HepG2 (cell line): Measurements from ENCODE around the gene ADARB1. TPM values are rescaled to one million over a fixed set of nuclear protein-coding genes. Genes with fewer than 3 reads are reported as not detected.

Source experiments
- ATAC-seq: fragments of 200-7000 bp; cut with Tn5 transposase; 3 replicates; pipeline ENCODE4 v1.9.1; 2020; ENCODE audit warnings: mild to moderate bottlenecking, moderate library complexity
- BruUV-seq: library from RNA; stranded (reverse); fragments of 400-500 nt; replicated peaks from 2 replicates; lab custom pipeline; 2021; lab: Mats Ljungman, UMichigan
- CTCF ChIA-PET: fragments of 300-600 bp; formaldehyde crosslinking; extraction: SDS; loops from one replicate; lab custom pipeline; 2021; ENCODE audit warnings: low total read pairs, inconsistent platforms, low intra/inter-chr PET ratio; lab: Yijun Ruan, JAX
- POLR2A ChIA-PET: fragments of 350-600 bp; sonication (Branson Sonifier 250); formaldehyde crosslinking; loops from one replicate; lab custom pipeline; 2020; ENCODE audit warnings: antibody characterized with exemption, inconsistent platforms; lab: Yijun Ruan, JAX
- DNase-seq: peaks from one replicate; pipeline ENCODE4 v3.0.0-alpha.2; 2015; ENCODE audit warnings: low spot score
- FAIRE-seq: peaks from 3 replicates; lab custom pipeline; 2011; peaks lifted over from hg19 to GRCh38; lab: Jason Lieb, UNC
- H2AFZ ChIP-seq: one replicate; pipeline ENCODE4 v1.6.1; 2011; ENCODE audit warnings: low read length, inconsistent platforms
- H3K27ac ChIP-seq: fragments of 300-600 bp; 3 replicates; pipeline ENCODE4 v1.8.0; 2011; ENCODE audit warnings: mixed run types, mild to moderate bottlenecking, mixed read lengths, low read length, inconsistent platforms; ENCODE audit not compliant: insufficient read depth; ENCODE audit errors: extremely low read length
- H3K27me3 ChIP-seq, 2 experiments: fragments of 200-600 bp in 1 of 2; 2 replicates in 1 of 2; 3 replicates in 1 of 2; pipeline versions ENCODE4 v1.6.0 to v1.8.0; 2011; ENCODE audit warnings: low read length in 2 of 2, mild to moderate bottlenecking in 2 of 2, moderate library complexity in 2 of 2, inconsistent platforms in 1 of 2; ENCODE audit not compliant: insufficient read depth in 2 of 2, control insufficient read depth in 1 of 2
- H3K36me3 ChIP-seq, 2 experiments: fragments of 200-600 bp in 1 of 2; replicated peaks in 1 of 2; 2 replicates in 1 of 2; 3 replicates in 1 of 2; pipeline versions ENCODE4 v1.5.1 to v1.8.0; 2011; ENCODE audit warnings: low read length in 2 of 2, inconsistent platforms in 1 of 2; ENCODE audit not compliant: insufficient read depth in 2 of 2, control insufficient read depth in 1 of 2
- H3K4me1 ChIP-seq: 2 replicates; pipeline ENCODE4 v1.5.1; 2012; ENCODE audit warnings: low read length, inconsistent platforms; ENCODE audit not compliant: insufficient read depth
- H3K4me2 ChIP-seq: 2 replicates; pipeline ENCODE4 v1.6.0; 2011; ENCODE audit warnings: low read depth, low read length, inconsistent platforms
- H3K4me3 ChIP-seq, 3 experiments: fragments of 200-600 bp in 1 of 3; sonication (generic), shearing (Covaris generic) in 1 of 3; replicated peaks in 1 of 3; 2 replicates each; pipeline ENCODE4 v1.5.1; 2011 to 2016; ENCODE audit warnings: low read length in 3 of 3, inconsistent platforms in 2 of 3, low read depth in 2 of 3, mild to moderate bottlenecking in 2 of 3, control low read depth in 1 of 3, mixed read lengths in 1 of 3; ENCODE audit not compliant: insufficient read depth in 1 of 3
- H3K79me2 ChIP-seq: one replicate; pipeline ENCODE4 v1.6.1; 2011; ENCODE audit warnings: low read length, inconsistent platforms; ENCODE audit not compliant: insufficient read depth
- H3K9ac ChIP-seq: 2 replicates; pipeline ENCODE4 v1.6.0; 2011; ENCODE audit warnings: mild to moderate bottlenecking, low read depth, low read length, inconsistent platforms; ENCODE audit not compliant: insufficient read depth
- H3K9me3 ChIP-seq: 2 replicates; pipeline ENCODE4 v1.5.1; 2012; ENCODE audit warnings: mild to moderate bottlenecking, low read length
- H4K20me1 ChIP-seq: 2 replicates; pipeline ENCODE4 v1.6.0; 2011; ENCODE audit warnings: inconsistent platforms, mild to moderate bottlenecking, low read length, moderate library complexity; ENCODE audit not compliant: insufficient read depth
- CBFB ChIP-seq: sonication (generic); formaldehyde crosslinking; IDR thresholded peaks from 2 replicates; pipeline ENCODE4 v1.4.0; 2020; ENCODE audit warnings: missing genetic modification reagents
- CENPT ChIP-seq: sonication (generic); formaldehyde crosslinking; IDR thresholded peaks from 2 replicates; pipeline ENCODE4 v1.8.0; 2022; ENCODE audit warnings: low read depth, mild to moderate bottlenecking, moderate library complexity, missing genetic modification reagents
- JUND ChIP-seq: sonication (generic); formaldehyde crosslinking; IDR thresholded peaks from 2 replicates; pipeline ENCODE4 v1.8.0; 2022; ENCODE audit warnings: mild to moderate bottlenecking, missing genetic modification reagents
- ZNF740 ChIP-seq: sonication (generic); formaldehyde crosslinking; IDR thresholded peaks from 2 replicates; pipeline ENCODE4 v1.4.0; 2020; ENCODE audit warnings: missing genetic modification reagents
- WGBS: methylation state at CpG from one replicate; pipeline ENCODE4 v1.1.6; 2017; ENCODE audit warnings: low lambda C conversion rate; 5-methylcytosine and 5-hydroxymethylcytosine counted together
- in situ Hi-C: cut with HindIII; loops from 2 replicates; pipeline ENCODE4 v1.10.0; 2017; ENCODE audit warnings: low pct_unique_long_range_greater_than_20kb; ENCODE audit not compliant: extremely low pct_ligation_motif_present
- intact Hi-C: fragments of 100-400 bp; cut with micrococcal nuclease; formaldehyde crosslinking; loops from one replicate; pipeline ENCODE4 v1.10.0; 2022; ENCODE audit not compliant: unreplicated experiment
- polyA plus RNA-seq, 8 experiments: library from polyadenylated mRNA; depleted of rRNA in 3 of 8; stranded (reverse) in 7 of 8; unstranded in 1 of 8; fragments of >200 nt; fragmentation: Illumina TruSeq in 4 of 8; extraction: Trizol in 4 of 8; gene quantifications; 2 replicates each; pipeline versions ENCODE4 v1.2.1 to v1.2.3, GENCODE V29; 2011 to 2016; ENCODE audit warnings: low read depth in 4 of 8, missing spikeins in 1 of 8, mixed read lengths in 1 of 8; ENCODE audit not compliant: insufficient read depth in 1 of 8
- total RNA-seq, 5 experiments: library from RNA; depleted of rRNA; stranded (reverse); fragments of >200 nt; fragmentation: Illumina TruSeq; extraction: Trizol; gene quantifications; 2 replicates each; pipeline ENCODE4 v1.2.3, GENCODE V29; 2016; ENCODE audit warnings: low read depth in 1 of 5
- TF ChIP-seq, protein P1 (sequence below): sonication (generic); formaldehyde crosslinking; IDR thresholded peaks from 2 replicates; pipeline ENCODE4 v1.4.0; 2020; ENCODE audit warnings: missing genetic modification reagents

ADARB1 gene
- total and polyA plus RNA-seq, 2 of the 13 experiments (the other 11 are each of a cell fraction or from before 2014, with no cell fraction given): 6.6 to 10.0 TPM

DNA sequence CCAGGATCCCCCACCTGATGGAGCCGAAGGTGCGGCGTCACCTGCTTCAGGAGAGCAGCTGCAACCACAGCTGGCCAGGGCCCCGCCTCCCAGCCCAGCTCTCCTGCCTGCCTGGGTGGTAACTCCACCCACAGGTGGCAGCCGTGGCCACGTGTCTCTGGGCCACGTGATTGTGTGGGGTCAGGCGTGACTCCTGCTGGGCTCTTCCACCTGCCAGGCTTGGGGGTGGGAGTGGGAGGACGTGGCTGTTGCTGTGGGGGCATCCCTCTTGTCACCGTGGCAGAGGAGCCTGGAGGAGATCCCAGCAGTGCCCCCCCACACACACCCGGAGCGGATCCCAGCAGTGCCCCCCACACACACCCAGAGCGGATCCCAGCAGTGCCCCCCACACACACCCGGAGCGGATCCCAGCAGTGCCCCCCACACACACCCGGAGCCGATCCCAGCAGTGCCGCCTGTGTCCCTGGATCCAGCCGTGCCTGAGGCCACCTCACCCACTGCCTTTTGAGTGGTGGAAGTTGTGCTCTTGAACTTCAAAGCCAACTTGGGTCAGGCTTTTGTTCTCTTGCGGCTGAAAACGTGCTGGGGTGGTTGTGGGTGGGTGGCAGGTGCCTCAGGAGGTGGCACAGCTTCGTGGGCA is 181.1 kb downstream of the ADARB1 start (continued):
- peak; percentile 24; the same call in 1 of the 2 replicates for TF ChIP-seq ZNF740 (CRISPR knock-in tag)

DNA sequence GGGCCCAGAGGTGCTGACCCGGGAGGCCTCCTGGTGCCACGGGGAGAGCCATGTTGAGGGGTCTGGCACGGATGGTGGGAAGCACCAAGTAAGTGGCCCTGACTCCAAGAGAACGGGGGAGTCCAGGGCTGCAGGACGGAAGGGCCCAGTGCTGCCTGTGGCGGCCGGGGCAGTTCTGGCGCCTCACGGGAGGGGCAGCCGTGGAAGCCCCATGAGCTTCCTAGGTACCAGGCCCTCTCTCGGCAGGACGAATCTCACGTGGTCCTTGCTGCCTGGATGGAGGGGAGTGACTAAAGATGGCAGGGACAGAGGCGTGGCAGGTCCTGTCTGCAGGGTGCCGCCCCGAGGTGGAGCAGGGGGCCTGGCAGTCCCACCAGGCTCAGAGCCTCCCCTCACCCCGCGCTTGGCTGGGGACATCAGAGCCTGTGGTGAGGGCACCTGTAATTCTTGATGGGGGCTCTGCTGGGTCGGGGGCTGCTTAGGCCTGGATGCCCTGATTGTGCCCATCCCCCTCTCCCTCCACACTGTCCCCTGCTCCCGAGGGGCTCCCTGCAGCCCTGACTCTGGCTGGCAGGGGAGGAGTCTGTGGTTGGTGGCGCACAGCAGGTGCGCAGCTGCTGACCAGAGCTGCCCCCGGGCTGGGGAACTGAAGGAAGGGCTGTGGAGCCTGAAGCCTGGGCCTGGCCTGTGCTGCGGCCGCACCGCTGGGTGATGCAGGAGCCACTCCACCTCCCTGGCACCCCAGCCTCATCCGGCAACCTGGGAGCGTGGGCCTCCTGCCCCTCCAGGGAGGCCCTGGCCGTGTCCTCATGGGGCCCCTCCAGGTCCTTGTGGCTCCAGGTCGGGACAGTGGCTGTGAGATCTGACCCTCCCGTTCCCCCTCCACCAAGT is 181.9 kb downstream of the ADARB1 start:
- H3K9me3 ChIP-seq: no peaks in the 10 kb centered on the region
- no peak overlapping the region for H3K27ac ChIP-seq
- H3K79me2 ChIP-seq: no peaks in the 10 kb centered on the region
- in situ Hi-C loops: no loop called here
- no TSS peak for BruUV-seq
- H3K4me3 ChIP-seq: peak overlapping the region in 1 of 3 experiments; percentile 48; a peak in 1 of 6 replicates
- H3K4me1 ChIP-seq: peaks cover 40% of the 10 kb centered on the region
- 53% methylated on average over 9 of the region's 31 CpGs for WGBS
- TF ChIP-seq CENPT (CRISPR knock-in tag): no peak
- TF ChIP-seq JUND (CRISPR knock-in tag): no peak
- no peak for TF ChIP-seq CBFB (CRISPR knock-in tag)
- TF ChIP-seq, protein P1, sequence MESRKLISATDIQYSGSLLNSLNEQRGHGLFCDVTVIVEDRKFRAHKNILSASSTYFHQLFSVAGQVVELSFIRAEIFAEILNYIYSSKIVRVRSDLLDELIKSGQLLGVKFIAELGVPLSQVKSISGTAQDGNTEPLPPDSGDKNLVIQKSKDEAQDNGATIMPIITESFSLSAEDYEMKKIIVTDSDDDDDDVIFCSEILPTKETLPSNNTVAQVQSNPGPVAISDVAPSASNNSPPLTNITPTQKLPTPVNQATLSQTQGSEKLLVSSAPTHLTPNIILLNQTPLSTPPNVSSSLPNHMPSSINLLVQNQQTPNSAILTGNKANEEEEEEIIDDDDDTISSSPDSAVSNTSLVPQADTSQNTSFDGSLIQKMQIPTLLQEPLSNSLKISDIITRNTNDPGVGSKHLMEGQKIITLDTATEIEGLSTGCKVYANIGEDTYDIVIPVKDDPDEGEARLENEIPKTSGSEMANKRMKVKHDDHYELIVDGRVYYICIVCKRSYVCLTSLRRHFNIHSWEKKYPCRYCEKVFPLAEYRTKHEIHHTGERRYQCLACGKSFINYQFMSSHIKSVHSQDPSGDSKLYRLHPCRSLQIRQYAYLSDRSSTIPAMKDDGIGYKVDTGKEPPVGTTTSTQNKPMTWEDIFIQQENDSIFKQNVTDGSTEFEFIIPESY (CRISPR knock-in tag): peak; percentile 57; the same call in 1 of the 2 replicates
- TF ChIP-seq, all 625 proteins: peak for 1
- FAIRE-seq: no peak
- H3K36me3 ChIP-seq: no peaks in the 10 kb centered on the region
- peak overlapping the region; percentile 52 for H3K4me2 ChIP-seq
- H3K27me3 ChIP-seq: peaks cover 19 to 79% of the 10 kb centered on the region in 2 experiments
- POLR2A ChIA-PET: no interaction called here
- 0 out of 2 replicates have a peak, but pooled peaks cover 3% of the 10 kb centered on the region for H4K20me1 ChIP-seq
- H2AFZ ChIP-seq: no peak overlapping the region
- intact Hi-C loops: no loop called here
- no peak for DNase-seq
- H3K9ac ChIP-seq: no peak overlapping the region
- CTCF ChIA-PET: no interaction called here
- ATAC-seq: peak; percentile 10
